Epithelial cell of proximal tubule (primary cell): ENCODE measurements around the gene RAB10. TPM values are rescaled to one million over a fixed set of nuclear protein-coding genes. Genes with fewer than 3 reads are reported as not detected.
"Not testable (repeated sequence)": the region's sequence is repeated elsewhere in the genome, so short reads cannot be mapped to it uniquely, and the experiment has no call there.

ENCODE experiments used
- DNase-seq: peaks from one replicate; pipeline ENCODE4 v3.0.0-alpha.2; 2011; ENCODE audit warnings: low read depth
- H3K4me3 ChIP-seq: 2 replicates; pipeline ENCODE4 v1.5.1; 2011; ENCODE audit warnings: low read depth, mild to moderate bottlenecking, low read length
- total RNA-seq: library from RNA; depleted of rRNA; stranded (reverse); fragments of >200 nt; gene quantifications from 2 replicates; pipeline ENCODE4 v1.2.3, GENCODE V29; 2015
- TF ChIP-seq, protein P1 (sequence below): conservative IDR thresholded peaks from 2 replicates; pipeline ENCODE4 v1.5.1; 2012; ENCODE audit warnings: low read depth, mild to moderate bottlenecking, low read length

The RAB10 gene
- total RNA-seq, 1 donor from 2014 or later: 154 TPM

DNA sequence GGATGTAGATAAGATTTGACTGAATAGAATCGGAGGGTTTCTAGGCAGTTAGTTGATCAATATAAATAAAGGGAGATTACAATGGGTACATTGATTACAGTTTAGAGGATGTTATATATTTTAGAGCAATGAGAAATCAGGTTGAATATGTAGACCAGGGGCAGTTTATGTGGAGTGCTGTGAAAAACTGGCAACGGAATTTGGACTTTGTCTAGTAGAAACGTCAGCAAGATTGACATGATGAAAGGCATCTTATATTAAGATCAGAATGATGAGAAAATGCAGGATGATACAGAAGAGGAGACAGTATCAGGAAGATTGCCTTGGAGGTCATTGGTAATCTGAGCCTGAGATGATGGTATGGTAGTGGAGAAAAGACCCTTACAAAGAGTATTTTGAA is 39.9 kb downstream of the RAB10 start:
- no peak for DNase-seq
- no peak overlapping the region for H3K4me3 ChIP-seq
- TF ChIP-seq, protein P1, sequence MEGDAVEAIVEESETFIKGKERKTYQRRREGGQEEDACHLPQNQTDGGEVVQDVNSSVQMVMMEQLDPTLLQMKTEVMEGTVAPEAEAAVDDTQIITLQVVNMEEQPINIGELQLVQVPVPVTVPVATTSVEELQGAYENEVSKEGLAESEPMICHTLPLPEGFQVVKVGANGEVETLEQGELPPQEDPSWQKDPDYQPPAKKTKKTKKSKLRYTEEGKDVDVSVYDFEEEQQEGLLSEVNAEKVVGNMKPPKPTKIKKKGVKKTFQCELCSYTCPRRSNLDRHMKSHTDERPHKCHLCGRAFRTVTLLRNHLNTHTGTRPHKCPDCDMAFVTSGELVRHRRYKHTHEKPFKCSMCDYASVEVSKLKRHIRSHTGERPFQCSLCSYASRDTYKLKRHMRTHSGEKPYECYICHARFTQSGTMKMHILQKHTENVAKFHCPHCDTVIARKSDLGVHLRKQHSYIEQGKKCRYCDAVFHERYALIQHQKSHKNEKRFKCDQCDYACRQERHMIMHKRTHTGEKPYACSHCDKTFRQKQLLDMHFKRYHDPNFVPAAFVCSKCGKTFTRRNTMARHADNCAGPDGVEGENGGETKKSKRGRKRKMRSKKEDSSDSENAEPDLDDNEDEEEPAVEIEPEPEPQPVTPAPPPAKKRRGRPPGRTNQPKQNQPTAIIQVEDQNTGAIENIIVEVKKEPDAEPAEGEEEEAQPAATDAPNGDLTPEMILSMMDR: no peak

DNA sequence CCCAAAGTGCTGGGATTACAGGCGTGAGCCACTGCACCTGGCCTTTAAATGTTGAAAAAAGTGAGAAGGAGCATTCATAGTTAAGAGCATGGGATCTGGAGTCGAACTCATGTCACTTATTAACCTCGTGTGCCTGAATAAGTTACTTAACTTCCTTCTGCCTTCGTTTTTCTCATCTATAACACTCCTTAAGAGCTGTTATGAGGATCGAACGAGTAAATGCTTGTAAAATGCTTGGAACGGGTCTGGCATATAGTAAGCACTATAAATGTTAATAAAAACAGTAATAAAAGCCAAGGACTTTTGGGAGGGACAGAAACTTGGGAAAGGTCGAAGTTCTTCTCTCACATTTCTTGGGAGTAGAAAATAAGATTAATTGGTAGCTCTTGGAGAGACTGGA is 40.8 kb downstream of the RAB10 start:
- TF ChIP-seq, protein P1: no peak
- peak; percentile 43 for DNase-seq
- peak overlapping the region; percentile 40 for H3K4me3 ChIP-seq

DNA sequence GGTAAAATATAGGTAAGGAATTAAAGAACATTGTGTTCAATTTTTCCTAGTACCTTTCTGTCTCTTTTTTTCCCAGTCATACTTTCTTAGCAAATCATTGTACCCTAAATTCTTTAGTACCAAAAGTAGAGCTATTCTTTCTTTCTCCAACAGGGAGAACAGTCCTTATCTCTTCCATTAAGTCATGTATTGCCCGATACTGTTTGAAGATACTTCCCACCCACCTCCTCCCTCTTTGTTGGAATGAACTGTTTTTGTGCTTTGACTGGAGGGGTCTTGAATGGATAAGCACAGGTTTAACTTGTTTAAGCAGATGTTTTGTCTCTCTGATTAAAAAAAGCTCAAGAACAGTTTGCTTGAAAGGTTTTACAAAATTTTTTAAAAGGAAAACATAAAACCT is 41.3 kb downstream of the RAB10 start:
- TF ChIP-seq, protein P1: no peak
- DNase-seq: no peak
- H3K4me3 ChIP-seq: peak overlapping the region; percentile 40

DNA sequence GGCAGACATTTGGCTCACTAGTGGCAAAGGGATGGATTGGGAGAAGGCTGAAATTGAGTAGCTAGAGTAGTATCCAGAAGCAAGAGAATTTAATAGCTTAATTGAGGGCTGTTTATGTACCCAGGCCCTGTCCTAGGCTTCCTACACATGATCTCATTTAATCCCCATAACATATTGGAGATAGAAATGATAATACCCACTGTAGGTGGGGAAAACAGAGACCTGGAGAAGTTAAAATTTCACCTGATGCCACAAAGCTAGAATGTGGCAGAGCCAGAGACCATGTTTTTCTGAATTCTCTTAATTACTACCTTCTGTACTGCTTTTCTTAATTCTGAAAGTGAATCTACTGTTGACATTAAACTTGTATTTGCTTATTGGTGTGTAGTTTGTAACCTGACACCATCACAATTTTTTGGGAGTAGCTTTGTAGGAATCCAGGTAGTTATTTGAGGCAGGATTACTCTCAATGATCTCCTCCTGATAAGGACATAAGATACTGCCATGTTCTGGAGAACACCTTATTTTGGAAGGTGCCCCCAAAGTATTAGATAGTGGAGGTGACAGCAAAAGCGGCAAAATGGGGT is 42.2 kb downstream of the RAB10 start:
- TF ChIP-seq, protein P1: no peak
- DNase-seq: no peak
- H3K4me3 ChIP-seq: no peak overlapping the region

DNA sequence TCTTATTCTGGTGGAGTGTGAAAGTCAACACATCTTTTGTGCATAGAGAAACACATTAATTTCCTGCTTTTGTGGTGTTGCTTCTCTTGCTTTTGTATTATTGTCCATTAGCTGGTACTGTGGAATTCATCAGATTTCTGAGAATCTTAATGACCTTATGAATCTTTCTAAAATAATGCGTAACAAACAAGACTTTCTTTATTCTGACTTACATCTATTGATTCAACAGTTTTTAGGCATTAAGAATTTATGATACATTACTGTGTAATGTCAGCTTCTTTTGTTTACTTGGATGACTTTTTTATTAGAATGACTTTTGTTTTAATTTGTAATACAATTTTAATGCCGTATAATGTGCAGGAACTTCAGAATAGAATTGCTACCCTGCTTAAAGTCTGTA is 43.4 kb downstream of the RAB10 start:
- TF ChIP-seq, protein P1: no peak
- no peak for DNase-seq
- H3K4me3 ChIP-seq: no peak overlapping the region

DNA sequence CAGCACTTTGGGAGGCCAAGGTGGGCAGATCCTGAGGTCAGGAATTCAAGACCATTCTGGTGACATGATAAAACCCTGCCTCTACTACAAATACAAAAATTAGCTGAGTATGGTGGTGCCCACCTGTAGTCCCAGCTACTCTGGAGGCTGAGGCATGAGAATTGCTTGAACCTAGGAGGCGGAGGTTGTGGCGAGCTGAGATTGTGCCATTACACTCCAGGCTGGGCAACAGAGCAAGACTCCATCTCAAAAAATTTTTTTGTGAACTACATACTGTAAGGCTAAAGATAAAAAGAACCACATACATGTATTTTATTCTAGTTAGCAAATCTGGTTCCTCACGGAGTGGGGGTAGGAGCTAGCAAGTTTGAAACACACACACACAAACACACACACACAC is 45.1 kb downstream of the RAB10 start:
- TF ChIP-seq, protein P1: no peak
- H3K4me3 ChIP-seq: no peak overlapping the region
- DNase-seq: no peak

DNA sequence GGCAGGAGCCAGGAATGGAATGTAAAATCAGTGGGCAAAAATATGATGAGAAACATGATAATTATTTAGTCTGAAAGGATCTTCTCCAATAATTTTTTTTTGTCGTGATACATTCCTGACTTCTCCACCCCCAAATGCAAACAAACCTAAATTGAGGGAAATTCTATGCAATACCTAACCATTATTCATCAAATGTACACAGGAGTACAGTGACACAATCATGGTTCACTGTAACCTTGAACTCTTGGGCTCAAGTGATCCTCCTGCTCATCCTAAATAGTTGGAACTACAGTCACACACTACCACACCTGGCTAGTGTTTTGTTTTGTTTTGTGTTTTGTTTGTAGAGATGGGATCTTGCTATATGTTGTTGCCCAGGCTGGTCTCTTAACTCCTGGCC is 46.5 kb downstream of the RAB10 start:
- DNase-seq: no peak

DNA sequence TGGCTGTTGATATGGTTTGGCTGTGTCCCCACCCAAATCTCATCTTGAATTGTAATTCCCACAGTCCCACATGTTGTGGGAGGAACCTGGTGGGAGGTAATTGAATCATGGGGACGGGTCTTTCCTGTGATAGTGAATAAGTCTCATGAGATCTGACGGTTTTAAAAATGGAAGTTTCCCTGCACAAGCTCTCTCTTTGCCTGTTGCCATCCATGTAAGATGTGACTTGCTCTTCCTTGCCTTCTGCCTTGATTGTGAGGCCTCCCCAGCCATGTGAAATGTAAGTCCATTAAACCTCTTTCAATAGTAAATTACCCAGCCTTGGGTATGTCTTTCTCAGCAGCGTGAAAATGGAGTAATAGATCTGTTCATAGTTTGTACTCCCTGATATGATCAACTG is 47.0 kb downstream of the RAB10 start:
- DNase-seq, H3K4me3 ChIP-seq: not testable (repeated sequence)

More for the DNA sequence above, 46.5 kb downstream of the RAB10 start:
- H3K4me3 ChIP-seq: no peak overlapping the region
- TF ChIP-seq, protein P1: no peak
